Gastroesophageal sphincter (tissue), 3 donors: ENCODE results near the gene CCR9.

Experiments
- EP300 ChIP-seq: sonication (generic); formaldehyde crosslinking; IDR thresholded peaks from one replicate; pipeline ENCODE4 v1.6.1; 2017; ENCODE audit warnings: antibody characterized with exemption, mild to moderate bottlenecking
- POLR2A ChIP-seq, 2 donors: fragments of 450-650 bp; IDR thresholded peaks; one replicate each; pipeline ENCODE4 v1.6.1; 2017; ENCODE audit warnings: antibody characterized with exemption in 2 of 2, mild to moderate bottlenecking in 2 of 2, moderate library complexity in 1 of 2
- POLR2AphosphoS5 ChIP-seq: sonication (generic); formaldehyde crosslinking; IDR thresholded peaks from one replicate; pipeline ENCODE4 v1.6.1; 2017; ENCODE audit warnings: antibody characterized with exemption
- TF ChIP-seq, protein P1 (sequence below), 4 experiments: fragments of 200-600 bp in 2 of 4; fragments of 450-650 bp in 2 of 4; sonication (generic) in 1 of 4; IDR thresholded peaks; one replicate each; pipeline ENCODE4 v1.5.1; 2017 to 2019; ENCODE audit warnings: antibody characterized with exemption in 4 of 4, mild to moderate bottlenecking in 2 of 4, moderate library complexity in 2 of 4

DNA sequence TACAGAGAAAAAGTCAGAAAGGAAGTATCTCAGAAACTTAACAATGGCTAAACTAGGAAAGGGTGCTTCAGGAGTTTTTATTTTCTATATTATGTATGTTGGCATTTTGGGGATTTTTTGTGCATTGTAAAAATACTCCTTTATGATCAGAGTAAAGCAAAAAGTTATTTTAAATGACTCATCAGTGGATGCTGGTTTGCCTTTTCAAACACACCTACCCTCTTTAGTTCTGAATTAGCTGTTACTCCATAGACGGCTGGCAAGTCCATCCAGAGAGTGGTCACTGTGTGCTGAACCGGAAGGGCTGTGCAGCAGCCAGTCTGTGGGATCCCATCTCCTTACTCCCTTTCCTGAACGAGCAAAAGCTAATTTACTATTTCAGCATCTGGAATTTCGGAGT lies 942 bp downstream of the CCR9 start:
- TF ChIP-seq, protein P1, sequence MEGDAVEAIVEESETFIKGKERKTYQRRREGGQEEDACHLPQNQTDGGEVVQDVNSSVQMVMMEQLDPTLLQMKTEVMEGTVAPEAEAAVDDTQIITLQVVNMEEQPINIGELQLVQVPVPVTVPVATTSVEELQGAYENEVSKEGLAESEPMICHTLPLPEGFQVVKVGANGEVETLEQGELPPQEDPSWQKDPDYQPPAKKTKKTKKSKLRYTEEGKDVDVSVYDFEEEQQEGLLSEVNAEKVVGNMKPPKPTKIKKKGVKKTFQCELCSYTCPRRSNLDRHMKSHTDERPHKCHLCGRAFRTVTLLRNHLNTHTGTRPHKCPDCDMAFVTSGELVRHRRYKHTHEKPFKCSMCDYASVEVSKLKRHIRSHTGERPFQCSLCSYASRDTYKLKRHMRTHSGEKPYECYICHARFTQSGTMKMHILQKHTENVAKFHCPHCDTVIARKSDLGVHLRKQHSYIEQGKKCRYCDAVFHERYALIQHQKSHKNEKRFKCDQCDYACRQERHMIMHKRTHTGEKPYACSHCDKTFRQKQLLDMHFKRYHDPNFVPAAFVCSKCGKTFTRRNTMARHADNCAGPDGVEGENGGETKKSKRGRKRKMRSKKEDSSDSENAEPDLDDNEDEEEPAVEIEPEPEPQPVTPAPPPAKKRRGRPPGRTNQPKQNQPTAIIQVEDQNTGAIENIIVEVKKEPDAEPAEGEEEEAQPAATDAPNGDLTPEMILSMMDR (IDR thresholded peaks at IDR 0.05), result no peak
- TF ChIP-seq POLR2A (IDR thresholded peaks at IDR 0.05) (no peak), POLR2AphosphoS5 (no peak), EP300 (no peak)
